Measurements from ENCODE around the gene ITGB5.
"Not testable (repeated sequence)": the region's sequence is repeated elsewhere in the genome, so short reads cannot be mapped to it uniquely, and the experiment has no call there.

Gene ITGB5

DNA sequence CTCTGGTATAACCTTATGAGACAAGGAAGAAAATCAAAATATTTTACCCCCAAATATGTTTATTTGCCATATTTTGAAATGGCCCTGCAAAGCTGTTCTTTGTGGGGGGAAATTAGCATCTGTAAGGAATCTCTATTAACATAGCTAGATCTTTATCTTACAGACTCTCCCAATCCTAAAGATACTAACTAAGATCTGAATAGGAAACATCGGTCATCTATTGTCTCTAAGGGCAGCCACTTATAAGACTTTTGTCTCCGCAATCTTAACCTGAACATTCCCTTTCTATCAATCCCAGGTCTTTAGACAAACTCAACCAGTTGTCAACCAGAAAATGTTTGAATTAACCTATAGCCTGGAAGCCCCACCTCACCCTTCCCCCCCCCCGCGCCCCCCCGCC, 135.7 kb downstream of the ITGB5 start:
- TF ChIP-seq, protein P1, sequence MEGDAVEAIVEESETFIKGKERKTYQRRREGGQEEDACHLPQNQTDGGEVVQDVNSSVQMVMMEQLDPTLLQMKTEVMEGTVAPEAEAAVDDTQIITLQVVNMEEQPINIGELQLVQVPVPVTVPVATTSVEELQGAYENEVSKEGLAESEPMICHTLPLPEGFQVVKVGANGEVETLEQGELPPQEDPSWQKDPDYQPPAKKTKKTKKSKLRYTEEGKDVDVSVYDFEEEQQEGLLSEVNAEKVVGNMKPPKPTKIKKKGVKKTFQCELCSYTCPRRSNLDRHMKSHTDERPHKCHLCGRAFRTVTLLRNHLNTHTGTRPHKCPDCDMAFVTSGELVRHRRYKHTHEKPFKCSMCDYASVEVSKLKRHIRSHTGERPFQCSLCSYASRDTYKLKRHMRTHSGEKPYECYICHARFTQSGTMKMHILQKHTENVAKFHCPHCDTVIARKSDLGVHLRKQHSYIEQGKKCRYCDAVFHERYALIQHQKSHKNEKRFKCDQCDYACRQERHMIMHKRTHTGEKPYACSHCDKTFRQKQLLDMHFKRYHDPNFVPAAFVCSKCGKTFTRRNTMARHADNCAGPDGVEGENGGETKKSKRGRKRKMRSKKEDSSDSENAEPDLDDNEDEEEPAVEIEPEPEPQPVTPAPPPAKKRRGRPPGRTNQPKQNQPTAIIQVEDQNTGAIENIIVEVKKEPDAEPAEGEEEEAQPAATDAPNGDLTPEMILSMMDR (conservative IDR thresholded peaks at IDR 0.05; ENCODE audit: low read depth, low read length), result no peak
- no peak overlapping the region for H3K4me3 ChIP-seq (ENCODE audit: low read depth, low read length)
- DNase-seq (ENCODE audit: low read depth), result no peak

GRCh38 chr3:124749877-124750276, 137.3 kb downstream of the ITGB5 start:
- DNase-seq (ENCODE audit: low read depth); H3K4me3 ChIP-seq (ENCODE audit: low read depth, low read length): not testable (repeated sequence)

DNA sequence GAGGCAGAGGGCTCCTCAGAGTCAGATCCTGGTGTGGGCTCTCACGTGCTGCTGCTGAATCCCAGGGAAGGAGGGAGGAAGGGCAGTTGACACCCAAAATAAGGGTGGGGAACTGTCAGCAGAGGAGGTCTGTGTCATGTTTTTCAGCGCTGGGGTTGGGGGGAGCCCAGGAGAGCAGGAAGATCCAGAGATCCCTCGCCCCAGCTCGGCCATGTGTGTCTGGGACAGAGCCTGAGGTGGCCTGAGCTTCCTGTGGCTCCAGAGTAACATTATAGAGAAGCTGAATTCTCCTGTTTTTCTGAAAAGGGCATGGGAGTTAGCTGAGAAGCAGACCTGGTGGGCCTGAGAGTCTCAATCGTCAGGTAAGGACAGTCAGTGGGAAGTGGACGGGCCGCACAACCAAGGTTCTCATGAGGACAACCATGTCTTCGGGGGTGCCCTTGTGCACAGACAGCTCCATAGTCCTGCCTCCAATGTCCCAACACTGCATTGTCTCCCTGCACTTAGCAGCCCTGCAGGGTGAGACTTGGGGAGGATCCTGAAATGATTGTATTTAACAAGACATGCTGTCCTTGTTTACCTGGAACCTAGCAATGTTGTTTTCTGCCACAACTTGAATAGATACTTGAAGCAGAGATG, 138.5 kb downstream of the ITGB5 start:
- H3K4me3 ChIP-seq (ENCODE audit: low read depth, low read length), result no peak overlapping the region
- TF ChIP-seq, protein P1 (conservative IDR thresholded peaks at IDR 0.05; ENCODE audit: low read depth, low read length), result no peak
- DNase-seq (ENCODE audit: low read depth), result no peak

GRCh38 chr3:124747111-124747981, 139.8 kb downstream of the ITGB5 start:
- TF ChIP-seq, protein P1 (conservative IDR thresholded peaks at IDR 0.05; ENCODE audit: low read depth, low read length), result no peak
- H3K4me3 ChIP-seq (ENCODE audit: low read depth, low read length), result no peak overlapping the region
- DNase-seq (ENCODE audit: low read depth), result no peak

DNA sequence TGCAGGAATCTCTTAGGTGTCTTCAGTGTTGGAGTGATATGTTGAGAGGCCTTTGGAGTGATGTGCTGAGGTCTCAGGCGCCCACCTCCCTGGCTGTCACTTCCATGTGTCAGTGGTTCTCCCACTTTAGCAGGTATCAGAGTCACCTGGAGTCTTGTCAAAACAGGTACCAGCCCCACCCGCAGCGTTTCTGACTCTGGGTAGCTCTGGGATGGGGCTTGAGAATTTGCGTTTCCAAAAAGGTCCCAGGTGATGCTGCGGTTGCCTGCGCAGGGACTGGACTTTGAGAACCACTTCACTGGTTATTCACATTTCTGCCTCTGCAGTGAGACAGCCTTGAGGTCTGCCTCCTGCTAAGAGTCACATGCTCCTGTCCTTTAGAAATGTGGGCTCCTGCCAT, 141.4 kb downstream of the ITGB5 start:
- no peak overlapping the region for H3K4me3 ChIP-seq (ENCODE audit: low read depth, low read length)
- DNase-seq (ENCODE audit: low read depth), result no peak
- TF ChIP-seq, protein P1 (conservative IDR thresholded peaks at IDR 0.05; ENCODE audit: low read depth, low read length), result no peak

GRCh38 chr3:124741027-124741426, 146.1 kb downstream of the ITGB5 start:
- TF ChIP-seq, protein P1 (conservative IDR thresholded peaks at IDR 0.05; ENCODE audit: low read depth, low read length), result no peak
- no peak for DNase-seq (ENCODE audit: low read depth)
- H3K4me3 ChIP-seq (ENCODE audit: low read depth, low read length), result no peak overlapping the region

- no peak for DNase-seq (ENCODE audit: low read depth)
- H3K4me3 ChIP-seq (ENCODE audit: low read depth, low read length), result no peak overlapping the region
- TF ChIP-seq, protein P1 (conservative IDR thresholded peaks at IDR 0.05; ENCODE audit: low read depth, low read length), result no peak
Observed at GRCh38 chr3:124731760-124732159, 155.4 kb downstream of the ITGB5 start.

Data from choroid plexus epithelial cell (primary cell).